A549 (cell line): Measurements from ENCODE around the gene F5.

ENCODE experiments used
- CTCF ChIP-seq: fragments of >200 bp; sonication (Bioruptor Twin); formaldehyde crosslinking; IDR thresholded peaks from 3 replicates; pipeline ENCODE4 v1.5.1; 2016
- FOSB ChIP-seq: fragments of 250-450 bp; sonication (Bioruptor Pico); IDR thresholded peaks from 2 replicates; pipeline ENCODE4 v1.5.0; 2020; ENCODE audit warnings: mild to moderate bottlenecking, moderate library complexity
- HOXA7 ChIP-seq: fragments of 250-450 bp; sonication (Bioruptor Pico); IDR thresholded peaks from 2 replicates; pipeline ENCODE4 v1.5.0; 2020; ENCODE audit warnings: mild to moderate bottlenecking, moderate library complexity
- TF ChIP-seq, protein P1 (sequence below): fragments of 150-350 bp; IDR thresholded peaks from 2 replicates; pipeline ENCODE4 v1.6.1; 2014; ENCODE audit warnings: low read depth, mild to moderate bottlenecking, low read length

DNA sequence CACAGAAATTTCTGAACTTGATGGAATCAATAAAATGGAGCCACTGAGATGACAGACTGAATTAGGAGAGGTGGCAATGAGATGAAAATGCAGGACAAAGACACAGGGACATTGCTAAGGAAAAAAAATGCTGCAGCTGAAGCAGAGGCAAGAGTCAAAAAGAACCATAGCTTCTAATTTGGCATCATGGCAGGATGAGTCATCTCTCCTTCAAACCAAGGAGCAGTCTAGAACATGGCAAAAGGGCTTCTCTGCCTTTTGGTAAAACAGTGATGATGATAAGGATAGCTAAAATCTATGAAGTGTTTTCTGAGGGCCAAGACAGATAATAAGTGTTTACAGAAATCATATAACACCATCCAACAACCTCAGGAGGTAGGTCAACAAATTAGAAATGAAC lies 117.3 kb downstream of the F5 start:
- TF ChIP-seq CTCF (no peak), FOSB (CRISPR knock-in tag) (no peak), HOXA7 (CRISPR knock-in tag) (no peak)
- TF ChIP-seq, protein P1, sequence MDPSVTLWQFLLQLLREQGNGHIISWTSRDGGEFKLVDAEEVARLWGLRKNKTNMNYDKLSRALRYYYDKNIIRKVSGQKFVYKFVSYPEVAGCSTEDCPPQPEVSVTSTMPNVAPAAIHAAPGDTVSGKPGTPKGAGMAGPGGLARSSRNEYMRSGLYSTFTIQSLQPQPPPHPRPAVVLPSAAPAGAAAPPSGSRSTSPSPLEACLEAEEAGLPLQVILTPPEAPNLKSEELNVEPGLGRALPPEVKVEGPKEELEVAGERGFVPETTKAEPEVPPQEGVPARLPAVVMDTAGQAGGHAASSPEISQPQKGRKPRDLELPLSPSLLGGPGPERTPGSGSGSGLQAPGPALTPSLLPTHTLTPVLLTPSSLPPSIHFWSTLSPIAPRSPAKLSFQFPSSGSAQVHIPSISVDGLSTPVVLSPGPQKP, result no peak
